ENCODE results near the gene MINDY4B.
"Not testable (repeated sequence)": the region's sequence is repeated elsewhere in the genome, so short reads cannot be mapped to it uniquely, and the experiment has no call there.

The MINDY4B gene

GRCh38 chr3:150861851-150862250, 43.4 kb downstream of the MINDY4B start:
- H3K27me3 ChIP-seq (ENCODE audit: control insufficient read depth, low read length), result peaks cover 24% of the 10 kb centered on the region
- no peak overlapping the region for H3K27ac ChIP-seq (ENCODE audit: low read depth, low read length)
- no peak overlapping the region for H3K4me2 ChIP-seq (ENCODE audit: low read length)
- TF ChIP-seq EZH2phosphoT487 (IDR thresholded peaks at IDR 0.05; ENCODE audit: borderline replicate concordance, low read length) (no peak), CTCF (IDR thresholded peaks at IDR 0.05; ENCODE audit: low read depth, low read length, poor library complexity, severe bottlenecking) (no peak)
- no peaks in the 10 kb centered on the region for H3K36me3 ChIP-seq (ENCODE audit: control insufficient read depth, low read length)
- no peaks in the 10 kb centered on the region for H3K79me2 ChIP-seq (ENCODE audit: control insufficient read depth, low read length)
- H3K4me1 ChIP-seq (ENCODE audit: control insufficient read depth, low read length), result no peaks in the 10 kb centered on the region
- no peaks in the 10 kb centered on the region for H3F3A ChIP-seq (ENCODE audit: control insufficient read depth, insufficient read depth)
- no peaks in the 10 kb centered on the region for H4K20me1 ChIP-seq (ENCODE audit: control insufficient read depth, insufficient read depth, low read depth, low read length)
- H3K9me2 ChIP-seq (replicated peaks; ENCODE audit: control insufficient read depth, low read length), result no peaks in the 10 kb centered on the region
- no peaks in the 10 kb centered on the region for H3K9me3 ChIP-seq (ENCODE audit: control insufficient read depth, insufficient read depth, low read length)
- no peak overlapping the region for H3K4me3 ChIP-seq (ENCODE audit: low read length)

- not testable (repeated sequence) for H3K79me2 ChIP-seq (ENCODE audit: control insufficient read depth, low read length); H4K20me1 ChIP-seq (ENCODE audit: control insufficient read depth, insufficient read depth, low read depth, low read length); H3K4me1 ChIP-seq (ENCODE audit: control insufficient read depth, low read length); H3K9me2 ChIP-seq (replicated peaks; ENCODE audit: control insufficient read depth, low read length); H3K4me3 ChIP-seq (ENCODE audit: low read length); H3K9me3 ChIP-seq (ENCODE audit: control insufficient read depth, insufficient read depth, low read length); H3K27ac ChIP-seq (ENCODE audit: low read depth, low read length); H3K36me3 ChIP-seq (ENCODE audit: control insufficient read depth, low read length); H3F3A ChIP-seq (ENCODE audit: control insufficient read depth, insufficient read depth); H3K4me2 ChIP-seq (ENCODE audit: low read length)
- H3K27me3 ChIP-seq (ENCODE audit: control insufficient read depth, low read length), result peaks cover 16% of the 10 kb centered on the region
Measured at GRCh38 chr3:150857936-150858335, 47.3 kb downstream of the MINDY4B start.

- H3K79me2 ChIP-seq (ENCODE audit: control insufficient read depth, low read length), result no peaks in the 10 kb centered on the region
- no peak overlapping the region for H3K4me3 ChIP-seq (ENCODE audit: low read length)
- no peak for TF ChIP-seq CTCF (IDR thresholded peaks at IDR 0.05; ENCODE audit: low read depth, low read length, poor library complexity, severe bottlenecking)
- no peak for TF ChIP-seq EZH2phosphoT487 (IDR thresholded peaks at IDR 0.05; ENCODE audit: borderline replicate concordance, low read length)
- no peaks in the 10 kb centered on the region for H3K36me3 ChIP-seq (ENCODE audit: control insufficient read depth, low read length)
- H4K20me1 ChIP-seq (ENCODE audit: control insufficient read depth, insufficient read depth, low read depth, low read length), result no peaks in the 10 kb centered on the region
- H3K27ac ChIP-seq (ENCODE audit: low read depth, low read length), result no peak overlapping the region
- H3F3A ChIP-seq (ENCODE audit: control insufficient read depth, insufficient read depth), result no peaks in the 10 kb centered on the region
- H3K9me3 ChIP-seq (ENCODE audit: control insufficient read depth, insufficient read depth, low read length), result no peaks in the 10 kb centered on the region; the same call in 1 of the 2 replicates
- peaks cover 3% of the 10 kb centered on the region; the same call in 1 of the 2 replicates for H3K27me3 ChIP-seq (ENCODE audit: control insufficient read depth, low read length)
- no peaks in the 10 kb centered on the region for H3K4me1 ChIP-seq (ENCODE audit: control insufficient read depth, low read length)
- H3K9me2 ChIP-seq (replicated peaks; ENCODE audit: control insufficient read depth, low read length), result no peaks in the 10 kb centered on the region
- no peak overlapping the region for H3K4me2 ChIP-seq (ENCODE audit: low read length)
Measured at GRCh38 chr3:150850191-150850590, 55.0 kb downstream of the MINDY4B start.

- H3K27ac ChIP-seq (ENCODE audit: low read depth, low read length), result no peak overlapping the region
- no peaks in the 10 kb centered on the region for H3K36me3 ChIP-seq (ENCODE audit: control insufficient read depth, low read length)
- H3F3A ChIP-seq (ENCODE audit: control insufficient read depth, insufficient read depth), result no peaks in the 10 kb centered on the region
- no peaks in the 10 kb centered on the region; the same call in 1 of the 2 replicates for H3K9me3 ChIP-seq (ENCODE audit: control insufficient read depth, insufficient read depth, low read length)
- H3K79me2 ChIP-seq (ENCODE audit: control insufficient read depth, low read length), result no peaks in the 10 kb centered on the region
- H3K4me2 ChIP-seq (ENCODE audit: low read length), result no peak overlapping the region
- H3K4me3 ChIP-seq (ENCODE audit: low read length), result no peak overlapping the region
- peaks cover 5% of the 10 kb centered on the region; the same call in 1 of the 2 replicates for H3K27me3 ChIP-seq (ENCODE audit: control insufficient read depth, low read length)
- TF ChIP-seq EZH2phosphoT487 (IDR thresholded peaks at IDR 0.05; ENCODE audit: borderline replicate concordance, low read length) (no peak), CTCF (IDR thresholded peaks at IDR 0.05; ENCODE audit: low read depth, low read length, poor library complexity, severe bottlenecking) (no peak)
- no peaks in the 10 kb centered on the region for H4K20me1 ChIP-seq (ENCODE audit: control insufficient read depth, insufficient read depth, low read depth, low read length)
- no peaks in the 10 kb centered on the region for H3K9me2 ChIP-seq (replicated peaks; ENCODE audit: control insufficient read depth, low read length)
- no peaks in the 10 kb centered on the region for H3K4me1 ChIP-seq (ENCODE audit: control insufficient read depth, low read length)
Measured at GRCh38 chr3:150848864-150849263, 56.4 kb downstream of the MINDY4B start.
